ENCODE results near the gene S100A10.
A peak's percentile ranks its signal among the peaks of the same experiment; 100 is the strongest.

Gene S100A10, protein sequence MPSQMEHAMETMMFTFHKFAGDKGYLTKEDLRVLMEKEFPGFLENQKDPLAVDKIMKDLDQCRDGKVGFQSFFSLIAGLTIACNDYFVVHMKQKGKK
- 60.9 to 67.7 reads per million in 2 donors for total RNA-seq

- peak; percentile 66 for DNase-seq
Measured at GRCh38 chr1:151993734-151994496, at the start of gene S100A10. Gene S100A10 (minus strand): TSS chr1:151993859. CDS start chr1:151986230, 7,629 bp downstream.

- no peak for DNase-seq
Measured at GRCh38 chr1:152042030-152042429, 48.4 kb upstream of the S100A10 start.

DNA sequence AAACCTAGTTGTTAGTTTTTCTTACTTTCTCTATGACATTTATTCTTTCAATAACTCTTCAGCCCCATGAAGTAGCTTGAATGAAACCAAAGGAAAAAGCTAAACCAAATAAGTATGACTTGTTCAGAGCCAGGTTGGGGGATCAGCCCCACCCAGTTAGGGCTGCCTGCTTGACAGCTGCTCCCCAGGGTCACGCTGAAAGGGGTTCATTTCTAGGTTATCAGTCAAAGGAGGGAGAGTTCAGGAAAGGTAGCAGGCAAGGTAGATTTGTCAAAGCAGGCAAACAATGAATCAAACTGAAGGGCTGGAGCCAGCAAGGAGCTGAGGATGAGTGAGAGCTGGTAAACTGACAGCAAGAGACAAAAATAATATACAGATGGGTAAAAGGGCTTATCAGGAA lies 46.2 kb upstream of the S100A10 start:
- no peak for DNase-seq

DNA sequence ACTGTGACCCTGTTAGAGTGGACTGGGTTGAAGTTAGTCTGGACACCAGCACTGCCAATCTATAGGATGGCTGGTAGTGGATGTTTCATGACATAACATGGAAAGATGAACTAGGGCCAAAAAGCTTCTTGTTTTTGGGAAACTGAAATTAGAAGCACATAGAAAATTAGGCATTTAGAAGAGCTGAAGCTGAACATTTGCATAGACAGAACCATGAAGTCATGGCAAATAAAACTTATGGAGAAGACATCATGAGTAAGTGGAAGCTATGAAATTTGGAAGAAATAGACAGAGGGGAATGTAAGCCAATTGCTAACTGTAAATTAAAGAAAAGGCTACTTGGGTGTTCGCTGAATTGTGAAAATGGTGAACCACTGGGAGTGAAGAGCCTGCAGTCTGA lies 45.8 kb upstream of the S100A10 start:
- no peak for DNase-seq

DNA sequence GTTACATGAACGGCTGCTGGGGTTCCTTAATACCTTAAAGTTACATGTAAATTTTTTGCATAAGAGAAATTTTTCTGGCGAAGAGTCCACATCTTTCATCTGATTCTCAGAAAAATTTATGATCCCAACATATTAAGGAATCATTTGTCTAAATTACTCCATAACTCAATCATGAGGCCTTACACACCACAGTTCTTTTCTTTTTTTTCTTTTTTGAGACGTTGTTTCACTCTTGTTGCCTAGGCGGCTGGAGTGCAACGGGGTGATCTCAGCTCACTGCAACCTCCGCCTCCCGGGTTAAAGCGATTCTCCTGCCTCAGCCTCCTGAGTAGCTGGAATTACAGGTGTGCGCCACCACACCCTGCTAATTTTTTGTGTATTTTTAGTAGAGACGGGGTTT lies 45.2 kb upstream of the S100A10 start:
- DNase-seq: no peak

DNA sequence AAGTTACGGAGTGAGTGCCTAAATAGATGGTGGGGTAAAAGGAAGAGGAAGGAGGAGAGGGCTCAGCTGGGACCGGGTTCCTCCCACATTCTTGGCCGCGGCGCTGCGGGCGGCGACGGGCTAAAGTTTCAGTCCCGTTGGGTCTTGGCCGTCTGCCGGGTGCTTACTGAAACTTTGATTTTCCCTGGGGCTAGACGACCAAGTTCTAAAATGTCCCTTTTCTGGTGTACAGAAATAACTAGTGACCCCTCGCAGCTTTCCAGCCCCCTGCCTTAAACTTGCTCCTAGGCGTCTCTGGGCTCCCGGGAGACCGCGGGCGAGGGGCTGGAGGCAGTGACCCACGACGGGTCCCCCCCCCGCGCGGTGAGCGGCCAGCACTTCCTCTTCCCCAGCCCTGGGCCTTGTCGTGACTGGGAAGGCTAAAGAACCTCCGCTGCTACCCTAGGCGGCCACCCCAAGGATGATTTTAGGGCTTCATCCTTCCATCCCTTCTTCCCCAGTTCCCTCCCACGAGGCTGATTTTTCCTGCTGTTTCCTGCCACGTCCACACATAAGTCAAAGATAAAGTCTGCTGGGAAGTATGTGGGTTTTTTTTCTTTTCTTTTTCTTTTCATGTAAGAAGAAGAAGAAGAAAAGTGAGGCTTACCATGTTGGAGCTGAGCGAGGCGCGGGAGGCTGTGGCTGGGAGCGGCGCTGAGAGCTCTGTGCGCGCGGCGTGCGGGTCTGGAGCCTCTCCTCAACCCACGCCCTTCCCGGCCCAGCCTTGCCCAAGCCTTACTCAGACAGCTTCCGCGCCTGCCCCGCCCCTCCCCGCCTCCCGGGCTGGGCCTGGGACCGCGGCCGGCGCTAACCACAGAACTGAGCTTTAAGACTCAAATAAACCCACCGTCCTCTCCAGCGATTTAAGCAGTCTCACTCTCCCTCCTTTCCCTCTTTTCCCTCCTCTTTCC lies 42.9 kb upstream of the S100A10 start, which contains the start of gene S100A11:
S100A11 (minus strand) TSS at position 738 of the 950 bp plus-strand sequence; CDS start at position 649, 89 bp downstream.
- DNase-seq: peak; percentile 51

DNA sequence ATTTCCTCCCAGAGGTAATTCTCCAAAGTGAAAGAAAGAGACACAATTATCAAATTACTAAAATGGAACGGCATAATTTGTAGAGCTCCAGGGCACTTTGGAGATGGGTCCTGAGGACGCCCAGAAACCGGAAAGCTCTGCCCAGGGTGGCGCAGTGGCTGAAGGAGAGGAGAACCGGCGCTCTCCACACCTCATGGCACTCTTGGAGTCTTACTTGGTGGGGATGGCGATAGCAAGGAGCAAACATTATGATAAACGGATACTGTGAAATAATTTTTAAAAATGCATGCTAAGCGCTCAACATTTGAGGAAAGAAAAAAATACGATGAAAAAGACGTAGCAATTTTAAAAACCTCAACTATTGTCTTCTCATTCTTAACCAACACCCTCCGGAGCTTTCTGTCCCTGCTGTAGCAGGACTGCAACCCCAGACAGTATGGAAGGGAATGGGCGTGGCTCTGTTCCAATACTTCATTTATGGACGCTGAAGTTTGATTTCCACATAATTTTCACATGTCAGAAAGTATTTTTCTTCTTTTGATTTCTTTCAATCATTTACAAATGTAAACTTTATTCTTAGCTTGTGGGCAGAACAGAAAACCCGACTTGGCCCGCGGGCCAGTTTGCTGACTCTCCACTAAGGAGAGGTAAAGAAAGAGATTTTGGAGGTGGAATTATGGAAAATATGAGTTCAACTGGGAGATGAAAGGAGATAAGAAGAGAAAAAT lies 42.0 kb upstream of the S100A10 start:
- DNase-seq: no peak

DNA sequence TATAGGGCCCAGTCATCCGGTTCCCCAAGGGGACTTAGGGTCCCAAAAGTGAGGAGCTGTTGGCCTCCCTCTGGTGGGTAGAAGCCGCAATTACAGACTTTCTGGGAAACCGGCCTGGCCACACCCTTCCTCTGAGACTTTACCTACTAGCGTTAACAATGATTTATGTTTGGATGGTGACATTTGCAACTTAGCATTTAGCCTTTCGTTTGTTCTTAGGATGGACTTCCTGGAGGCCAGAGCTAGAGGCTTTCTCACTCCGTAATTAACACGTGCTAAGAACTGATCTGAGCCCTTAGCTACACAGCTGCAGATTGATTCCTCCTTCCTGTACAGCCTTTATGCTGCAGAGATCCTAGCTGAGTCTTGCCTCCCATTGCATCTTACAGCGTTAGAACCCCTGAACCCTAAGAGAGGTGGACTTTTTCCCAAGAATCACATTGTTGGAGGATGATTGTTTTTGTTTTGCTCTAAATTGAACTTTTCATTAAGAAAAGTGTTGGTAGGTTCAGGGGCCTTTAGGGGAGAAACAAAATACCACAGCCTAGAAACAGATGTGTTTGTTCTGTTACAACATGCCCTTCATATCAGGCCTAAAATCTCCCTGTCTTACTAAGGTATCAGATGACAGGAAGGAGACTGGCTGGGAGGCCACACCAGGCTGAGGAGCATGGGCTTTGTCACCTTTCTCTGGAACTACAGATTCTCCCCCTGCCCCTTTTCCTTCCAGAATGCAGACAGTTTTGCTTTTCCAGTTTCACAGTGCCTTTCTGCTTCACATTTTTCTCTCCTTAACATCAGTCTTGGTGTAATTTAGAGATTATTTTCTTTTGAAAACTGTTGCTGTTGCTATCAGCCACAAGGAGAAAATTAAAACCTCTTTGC lies 41.2 kb upstream of the S100A10 start:
- no peak for DNase-seq

- no peak for DNase-seq
Measured at GRCh38 chr1:152034324-152034653, 40.6 kb upstream of the S100A10 start.

DNA sequence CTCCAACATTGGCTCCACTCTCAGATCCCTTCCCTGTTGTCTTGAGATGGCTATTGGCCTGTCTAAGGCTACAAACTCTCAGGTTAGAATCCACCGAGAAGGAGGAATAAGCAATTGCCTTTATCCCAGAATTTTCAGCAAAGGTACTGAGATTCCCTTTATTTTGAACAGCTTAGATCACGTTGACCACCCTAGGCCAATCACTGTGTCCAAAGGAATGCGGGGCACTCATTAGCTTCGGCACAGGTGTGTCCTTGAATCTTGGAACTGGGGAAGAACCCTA lies 36.2 kb upstream of the S100A10 start:
- no peak for DNase-seq

- no peak for DNase-seq
Measured at GRCh38 chr1:152029144-152029928, 35.7 kb upstream of the S100A10 start.

- no peak for DNase-seq
Measured at GRCh38 chr1:152026895-152027294, 33.2 kb upstream of the S100A10 start.

DNA sequence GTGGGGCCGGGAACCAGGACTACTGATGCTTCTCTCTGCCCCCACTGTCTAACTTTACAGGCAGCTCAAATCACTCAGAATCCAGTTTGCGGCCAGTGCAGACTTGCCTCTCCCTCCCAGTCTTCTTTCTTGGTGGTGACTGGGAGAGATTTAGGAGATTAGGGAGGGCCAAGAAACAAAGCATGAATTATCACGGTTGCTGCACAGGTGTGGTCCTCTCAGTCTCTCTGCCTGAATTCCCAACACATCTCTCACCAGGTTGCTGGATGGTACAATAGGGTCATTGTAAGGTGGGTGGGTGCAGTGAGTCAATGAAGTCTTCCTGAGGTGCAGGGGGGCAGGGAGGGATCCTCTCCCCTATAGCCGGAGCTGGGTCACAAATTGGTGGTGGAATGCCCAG lies 30.6 kb upstream of the S100A10 start:
- no peak for DNase-seq

DNA sequence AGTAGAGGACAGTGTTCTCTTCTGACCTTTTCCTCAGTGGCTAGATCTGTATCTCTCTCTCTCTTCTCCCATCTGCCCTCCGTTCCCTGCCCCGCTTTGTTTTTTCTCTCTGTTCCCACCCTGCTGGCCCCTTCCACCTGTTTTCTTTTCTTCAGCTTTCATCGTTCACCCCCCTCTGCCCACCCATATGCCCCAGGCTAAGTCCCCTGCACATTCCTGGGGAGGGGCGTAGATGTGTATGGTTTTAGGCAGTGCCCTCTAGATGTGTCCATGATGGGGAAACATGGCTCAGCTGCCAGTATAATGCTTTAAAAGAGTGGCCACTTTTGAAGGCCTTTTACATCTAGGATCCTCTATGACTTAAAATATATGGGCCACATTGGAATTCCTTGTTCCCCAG lies 29.6 kb upstream of the S100A10 start:
- DNase-seq: no peak

DNA sequence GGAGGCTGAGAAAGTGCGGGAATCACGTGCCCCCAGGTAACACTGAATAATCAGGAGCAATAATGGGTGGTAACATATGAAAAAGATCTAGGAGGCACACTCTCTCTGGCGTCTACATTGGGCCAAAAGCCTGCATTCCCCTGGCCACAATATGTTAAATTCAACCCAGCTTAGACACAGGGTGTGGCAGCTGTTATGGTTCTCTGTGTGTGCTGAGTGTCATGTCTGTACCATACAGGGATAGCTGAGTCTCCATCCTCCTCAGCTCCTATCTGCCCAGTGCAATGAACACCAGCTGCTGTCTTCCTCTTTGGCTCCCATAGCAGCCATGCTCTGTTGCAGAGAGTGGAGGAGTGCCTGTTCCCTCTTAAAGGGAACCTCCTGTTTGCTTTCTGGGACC lies 28.8 kb upstream of the S100A10 start:
- no peak for DNase-seq

DNA sequence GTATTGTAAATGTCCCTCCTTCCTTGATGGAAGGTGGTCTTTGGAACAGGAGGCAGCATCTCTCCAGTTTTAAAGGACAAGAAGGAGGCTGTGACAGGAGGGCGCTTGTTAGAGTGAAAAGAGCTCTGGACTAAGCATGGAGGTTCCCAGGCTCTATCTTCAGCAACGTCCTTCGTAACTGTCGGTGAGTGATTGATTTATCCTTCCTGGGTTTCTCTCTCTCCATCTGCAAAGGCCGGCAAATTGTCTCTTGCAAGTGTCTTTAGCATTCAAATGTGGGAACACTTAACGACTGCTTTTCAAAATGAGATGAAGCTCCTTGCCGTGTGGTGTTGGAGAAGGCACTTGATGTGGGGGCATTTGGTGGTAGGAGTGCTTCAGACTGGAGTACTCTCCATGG lies 27.9 kb upstream of the S100A10 start:
- no peak for DNase-seq

DNA sequence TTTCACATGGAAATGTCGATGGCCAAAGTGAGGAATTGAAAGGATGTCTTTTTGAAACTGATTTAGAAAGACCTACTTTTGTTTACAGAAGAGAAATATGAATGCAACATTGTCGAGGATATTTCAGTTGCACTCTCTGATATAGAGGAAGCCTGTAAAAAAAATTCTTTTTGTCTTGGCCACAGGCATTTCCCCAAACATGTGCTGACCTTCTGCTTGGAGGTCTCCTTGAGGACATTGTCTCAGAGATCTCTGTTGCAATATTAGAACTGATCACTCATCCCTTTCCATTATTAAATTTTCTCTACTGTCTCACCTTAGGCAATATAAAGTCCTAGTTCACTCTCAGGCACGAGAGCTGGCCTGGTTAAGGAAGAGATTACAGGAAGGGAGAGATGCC lies 27.2 kb upstream of the S100A10 start:
- DNase-seq: no peak

DNA sequence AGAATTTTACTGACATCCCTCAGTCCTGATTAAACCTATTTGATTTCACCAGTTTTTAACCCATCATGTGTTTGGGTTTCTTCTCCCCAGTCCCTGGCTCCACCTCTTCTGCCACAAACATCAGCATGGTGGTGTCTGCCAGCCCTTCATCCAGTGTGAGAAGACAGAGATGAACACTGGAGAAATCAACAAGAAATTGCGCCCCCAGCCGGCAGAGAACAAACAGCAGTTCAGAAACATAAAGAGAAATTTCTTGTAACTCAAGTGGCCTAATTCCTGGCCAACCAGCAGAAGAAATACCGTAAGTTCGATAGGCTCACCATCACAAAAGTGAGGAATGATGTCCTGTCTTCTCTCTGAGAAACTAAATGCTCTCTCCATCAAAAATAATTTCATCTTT lies 24.9 kb upstream of the S100A10 start:
- no peak for DNase-seq

DNA sequence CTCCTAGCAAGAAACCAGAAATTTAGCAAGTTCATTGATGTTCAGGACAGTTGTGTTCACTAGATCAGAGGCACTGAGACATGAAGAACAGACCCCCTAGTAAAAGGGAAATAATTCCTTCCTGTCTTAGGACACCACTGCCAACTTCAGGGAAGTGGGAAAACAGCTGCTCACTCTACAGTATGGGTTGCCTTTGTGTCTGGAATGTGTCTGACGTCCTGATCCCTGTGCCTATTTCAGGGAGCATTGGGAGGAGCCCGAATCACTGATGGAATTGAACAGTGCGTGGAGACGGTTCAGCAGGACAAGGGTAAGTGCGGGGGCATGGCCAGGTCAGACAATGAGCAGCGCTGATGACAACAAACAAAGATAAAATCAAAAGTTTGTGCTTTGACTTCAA lies 22.1 kb upstream of the S100A10 start:
- no peak for DNase-seq

DNA sequence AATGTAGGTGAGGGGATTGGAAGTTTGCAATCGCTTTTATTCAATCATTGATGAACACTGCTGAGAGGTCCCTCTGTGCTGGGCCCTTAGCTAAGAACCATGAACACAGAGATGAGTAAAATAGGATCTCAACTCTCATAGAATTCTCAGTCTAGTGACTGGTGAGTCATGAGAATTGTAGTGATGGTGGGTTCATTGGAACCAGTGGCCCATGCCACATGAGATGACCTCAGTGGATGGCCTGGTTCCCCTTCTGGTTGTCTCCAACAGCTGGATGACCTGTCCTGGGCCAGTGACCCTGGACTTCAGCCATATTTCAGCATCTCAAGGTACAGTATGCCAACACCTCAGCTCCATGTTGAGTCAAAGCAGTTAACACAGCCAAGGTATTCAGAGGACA lies 21.3 kb upstream of the S100A10 start:
- no peak for DNase-seq

GRCh38 chr1:152013664-152014237 lies 20.1 kb upstream of the S100A10 start:
- no peak for DNase-seq
